Suprapubic skin (tissue), 3 donors: ENCODE data around the gene DNAH14.

Source experiments
- CTCF ChIP-seq, 2 donors: fragments of 200-600 bp in 1 of 2; fragments of 450-650 bp in 1 of 2; sonication (generic) in 1 of 2; IDR thresholded peaks; one replicate each; pipeline ENCODE4 v1.5.1; 2016 to 2019; ENCODE audit warnings: antibody characterized with exemption in 2 of 2, mild to moderate bottlenecking in 1 of 2, moderate library complexity in 1 of 2
- POLR2A ChIP-seq, 2 donors: fragments of 450-650 bp; IDR thresholded peaks; one replicate each; pipeline ENCODE4 v1.6.1; 2017; ENCODE audit warnings: antibody characterized with exemption in 2 of 2, mild to moderate bottlenecking in 2 of 2, moderate library complexity in 2 of 2

GRCh38 chr1:225119307-225119706, 189.8 kb downstream of the DNAH14 start:
- TF ChIP-seq POLR2A (IDR thresholded peaks at IDR 0.05) = no peak
- no peak for TF ChIP-seq CTCF (IDR thresholded peaks at IDR 0.05)
